GM03348 (cell line): ENCODE results near the gene CXCL6.

ENCODE experiments used
- DNase-seq: peaks from one replicate; pipeline ENCODE4 v3.0.0; 2012; ENCODE audit warnings: low spot score

CXCL6 gene

GRCh38 chr4:73843369-73843768 lies 6.9 kb downstream of the CXCL6 start:
- DNase-seq: no peak

- DNase-seq: peak; percentile 43
Measured at GRCh38 chr4:73844345-73844744, 7.9 kb downstream of the CXCL6 start.

- no peak for DNase-seq
Measured at GRCh38 chr4:73844806-73845205, 8.3 kb downstream of the CXCL6 start.

GRCh38 chr4:73847526-73848182 lies 11.2 kb downstream of the CXCL6 start:
- DNase-seq: no peak

GRCh38 chr4:73848183-73848777 lies 11.8 kb downstream of the CXCL6 start:
- DNase-seq: no peak

GRCh38 chr4:73850261-73850970 lies 13.9 kb downstream of the CXCL6 start:
- no peak for DNase-seq

- no peak for DNase-seq
Measured at GRCh38 chr4:73851293-73851692, 14.8 kb downstream of the CXCL6 start.

- DNase-seq: no peak
Measured at GRCh38 chr4:73852771-73853170, 16.3 kb downstream of the CXCL6 start.

GRCh38 chr4:73853246-73853704 lies 16.8 kb downstream of the CXCL6 start, which contains the start of gene PF4V1:
PF4V1 (plus strand) TSS chr4:73853296; CDS start chr4:73853363, 67 bp downstream.
- DNase-seq: peak; percentile 63

GRCh38 chr4:73853718-73854473 lies 17.4 kb downstream of the CXCL6 start:
- no peak for DNase-seq

GRCh38 chr4:73855406-73855805 lies 18.9 kb downstream of the CXCL6 start:
- DNase-seq: no peak

GRCh38 chr4:73856518-73856917 lies 20.0 kb downstream of the CXCL6 start:
- DNase-seq: peak; percentile 25

- peak; percentile 38 for DNase-seq
Measured at GRCh38 chr4:73859614-73860088, 23.2 kb downstream of the CXCL6 start.

- no peak for DNase-seq
Measured at GRCh38 chr4:73860181-73860580, 23.7 kb downstream of the CXCL6 start.

- DNase-seq: no peak
Measured at GRCh38 chr4:73860917-73861316, 24.4 kb downstream of the CXCL6 start.

GRCh38 chr4:73862322-73862721 lies 25.8 kb downstream of the CXCL6 start:
- DNase-seq: no peak

GRCh38 chr4:73864365-73864764 lies 27.9 kb downstream of the CXCL6 start:
- no peak for DNase-seq

- peak; percentile 42 for DNase-seq
Measured at GRCh38 chr4:73864961-73865360, 28.5 kb downstream of the CXCL6 start.

GRCh38 chr4:73865431-73866096 lies 29.1 kb downstream of the CXCL6 start:
- no peak for DNase-seq

- DNase-seq: no peak
Measured at GRCh38 chr4:73866246-73866645, 29.8 kb downstream of the CXCL6 start.

- no peak for DNase-seq
Measured at GRCh38 chr4:73867783-73868182, 31.3 kb downstream of the CXCL6 start.
